AML-193 (cell line): Measurements from ENCODE around the gene TRPV5.

Experiments
- DNase-seq, 2 experiments: peaks; one replicate each; lab custom pipeline; 2025; lab: John Stamatoyannopoulos, UW

TRPV5 gene

GRCh38 chr7:142940966-142941535 is 7.5 kb upstream of the TRPV5 start:
- no peak for DNase-seq

- DNase-seq: peak; percentile 1 to 21
These were observed 5.8 kb upstream of the TRPV5 start, which contains the start of gene LLCFC1 for GRCh38 chr7:142939226-142939910. TSS of gene LLCFC1 (plus strand) at chr7:142939484. CDS start at chr7:142939622, 138 bp downstream.

DNA sequence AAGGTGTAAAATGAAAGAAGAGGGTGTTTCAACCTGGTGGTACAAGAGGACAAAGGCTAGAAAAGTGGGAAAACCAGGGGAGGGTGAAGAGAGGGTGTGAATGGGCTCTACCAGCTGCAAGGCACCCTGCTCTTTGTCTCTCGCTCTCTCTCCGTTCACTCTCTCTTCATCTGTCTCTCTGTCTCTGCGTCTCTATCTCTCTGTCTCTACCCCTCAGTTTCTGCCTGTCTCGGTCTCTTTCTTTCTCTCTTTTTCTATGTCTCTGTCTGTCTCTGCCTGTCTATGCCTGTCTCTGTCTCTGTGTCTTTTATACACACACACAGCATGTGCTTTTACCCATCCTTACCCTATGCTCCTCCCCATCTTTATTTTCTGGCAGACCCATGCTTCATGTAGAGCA is 5.1 kb upstream of the TRPV5 start:
- no peak for DNase-seq

- DNase-seq: no peak
These were observed 2.5 kb upstream of the TRPV5 start for GRCh38 chr7:142935941-142936565.

DNA sequence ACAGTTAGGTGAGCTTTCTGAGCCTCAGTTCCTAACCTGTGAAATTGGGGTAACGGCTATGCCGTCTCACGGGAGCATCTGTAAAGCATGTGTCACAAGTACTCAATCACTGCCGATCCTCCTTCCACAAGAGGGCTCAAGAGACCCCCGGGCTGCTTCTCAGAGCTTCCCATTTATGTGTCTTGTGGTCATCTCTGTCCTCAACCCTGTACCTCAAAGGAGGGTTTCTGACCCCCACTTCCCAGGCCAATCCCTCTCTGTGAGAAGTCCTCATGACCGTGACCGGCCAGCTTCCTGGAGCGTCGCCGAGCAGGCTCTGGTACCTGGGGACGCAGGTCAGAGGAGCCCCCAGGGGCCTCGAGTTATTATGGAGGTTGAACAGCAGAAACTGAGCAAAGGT is 510 bp upstream of the TRPV5 start:
- DNase-seq: no peak

GRCh38 chr7:142933092-142933475 is 462 bp downstream of the TRPV5 start:
- no peak for DNase-seq

DNA sequence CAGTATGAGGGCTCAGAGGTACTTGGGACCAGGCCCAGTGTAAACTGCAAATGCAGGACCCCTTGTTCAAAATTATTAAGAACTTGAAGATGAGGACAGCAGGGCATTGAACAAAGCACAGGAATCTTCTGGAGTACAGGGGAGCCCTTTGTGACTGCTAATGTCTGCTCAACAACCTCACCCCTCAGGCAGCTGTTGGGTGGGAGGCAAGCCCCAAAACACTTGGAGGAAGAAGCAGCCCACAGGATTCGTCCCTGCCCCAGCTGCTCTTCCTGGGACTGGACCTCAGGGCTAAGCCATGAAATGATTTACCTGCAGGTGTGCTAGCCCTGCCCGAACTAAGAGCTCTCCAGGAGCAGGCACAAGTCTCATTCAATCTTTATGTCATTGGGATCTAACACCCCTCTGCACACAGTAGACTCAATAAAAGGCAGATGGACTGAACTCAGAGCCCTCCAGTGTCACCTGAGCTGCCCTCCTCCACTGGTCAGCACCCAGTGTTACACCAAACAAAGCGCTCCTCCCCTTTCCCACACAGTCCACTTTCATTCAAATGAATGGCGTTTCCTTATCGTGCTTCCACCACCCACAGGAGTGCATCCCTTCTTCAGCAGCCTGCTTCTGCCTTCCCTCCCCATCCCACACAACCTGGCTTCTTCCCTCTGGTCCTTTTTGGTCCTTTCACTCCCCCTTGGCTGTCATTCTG is 1.0 kb downstream of the TRPV5 start:
- DNase-seq: no peak

GRCh38 chr7:142930126-142930730 is 3.3 kb downstream of the TRPV5 start:
- no peak for DNase-seq

- no peak for DNase-seq
These were observed 5.6 kb downstream of the TRPV5 start for GRCh38 chr7:142927949-142928348.

DNA sequence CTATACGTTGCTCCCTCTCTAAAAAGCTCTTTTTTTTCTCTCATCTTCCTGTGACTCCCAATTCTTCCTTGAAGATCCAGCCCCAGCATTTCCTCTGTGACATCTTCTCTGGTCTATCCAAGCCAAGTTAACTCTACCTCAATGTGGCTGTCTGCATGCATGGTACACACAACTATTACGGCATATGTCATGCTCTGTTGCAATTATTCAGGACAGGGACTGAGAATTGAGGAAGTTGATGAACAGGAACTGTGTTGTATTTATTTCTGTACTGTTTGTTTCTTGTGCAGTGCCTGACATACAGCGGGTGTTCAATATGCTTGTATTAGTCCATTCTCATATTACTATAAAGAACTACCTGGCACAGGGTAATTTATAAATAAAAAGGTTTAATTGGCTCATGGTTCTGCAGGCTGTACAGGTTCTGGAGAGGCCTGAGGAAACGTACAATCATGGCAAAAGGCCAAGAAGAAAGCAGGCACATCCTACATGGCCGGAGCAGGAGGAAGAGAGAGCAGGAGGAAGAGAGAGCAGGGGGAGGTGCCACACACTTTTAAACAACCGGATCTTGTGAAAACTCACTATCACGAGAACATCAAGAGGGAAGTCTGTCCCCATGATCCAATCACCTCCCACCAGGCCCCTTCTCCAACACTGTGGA is 6.3 kb downstream of the TRPV5 start:
- peak; percentile 81 to 90 for DNase-seq

DNA sequence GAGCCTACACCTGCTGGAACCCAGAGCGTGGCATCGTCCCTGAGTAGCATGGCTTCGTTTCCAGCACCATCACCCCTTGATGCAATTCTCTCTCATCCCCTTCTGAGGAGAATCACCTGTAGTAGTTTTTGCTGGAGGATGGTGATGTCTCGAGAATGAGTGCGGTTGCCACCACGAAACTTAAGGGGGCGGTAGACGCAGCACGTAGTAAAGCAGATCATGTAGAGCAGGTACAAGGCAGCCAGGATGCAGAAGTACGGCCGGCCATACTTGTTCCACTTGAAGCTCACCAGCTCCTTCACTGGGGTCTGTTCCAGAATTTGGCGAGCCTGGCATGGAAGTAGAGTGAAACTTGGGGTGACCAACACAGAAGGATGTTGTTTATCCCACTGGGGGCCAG is 8.1 kb downstream of the TRPV5 start:
- DNase-seq: no peak

GRCh38 chr7:142923391-142923790 is 10.2 kb downstream of the TRPV5 start:
- DNase-seq: no peak

DNA sequence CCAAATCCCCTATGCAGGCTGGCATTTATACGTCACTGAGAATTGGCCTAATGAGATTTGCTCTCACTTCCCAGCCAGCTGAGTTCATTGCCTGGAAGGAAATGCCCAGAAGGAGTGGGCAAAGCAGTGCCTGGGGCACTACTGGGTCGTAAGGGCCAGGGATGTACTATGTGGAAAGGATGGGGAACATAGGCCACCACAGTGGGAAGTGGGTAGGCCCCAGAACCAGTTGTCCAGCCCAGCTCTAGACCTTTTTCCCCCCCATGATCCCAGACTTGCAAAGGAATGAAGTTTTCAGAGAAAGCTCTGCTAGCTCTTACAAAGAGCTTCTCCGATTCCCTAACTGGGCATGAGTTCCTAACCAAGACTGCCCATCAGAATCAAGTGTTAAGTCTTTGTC is 13.9 kb downstream of the TRPV5 start:
- DNase-seq: no peak

DNA sequence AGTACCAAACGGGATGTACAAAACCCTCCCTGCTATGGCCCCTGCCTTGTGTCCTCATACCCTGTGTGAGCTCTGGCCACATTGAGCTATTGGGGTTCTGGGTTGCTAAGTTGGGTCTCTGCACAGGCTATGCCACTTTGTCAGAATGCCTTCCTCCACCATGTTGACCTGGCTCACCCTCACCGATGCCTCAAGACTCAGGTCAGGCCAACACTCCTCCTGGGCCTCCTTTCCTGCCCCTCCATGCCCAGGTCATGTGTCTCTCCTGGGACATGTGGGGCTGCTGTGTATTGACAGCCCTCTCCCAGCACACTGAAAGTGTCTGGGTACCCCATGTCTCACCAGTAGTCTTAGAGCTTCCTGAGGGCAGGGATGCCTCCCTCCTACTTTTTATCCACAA is 14.6 kb downstream of the TRPV5 start:
- DNase-seq: no peak

DNA sequence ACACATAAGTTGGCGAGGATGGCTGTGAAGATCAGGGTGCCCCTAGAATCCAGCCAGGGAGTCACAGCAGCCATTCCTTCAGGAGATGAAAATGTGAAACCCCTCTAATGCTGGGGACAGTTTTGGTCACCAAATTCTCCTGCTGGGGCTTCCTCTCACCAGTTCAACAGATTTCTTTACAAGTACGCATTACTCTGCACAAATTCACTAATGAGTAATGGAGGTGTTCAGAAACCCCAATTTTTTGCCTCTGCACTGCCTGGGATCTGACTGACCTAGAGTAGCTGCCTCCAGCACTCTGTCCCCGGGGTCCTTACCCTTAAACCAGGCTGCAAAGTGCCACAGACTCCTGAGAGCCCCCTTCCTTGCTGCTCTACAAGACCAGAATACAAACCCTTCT is 16.1 kb downstream of the TRPV5 start:
- no peak for DNase-seq

GRCh38 chr7:142916508-142916907 is 17.0 kb downstream of the TRPV5 start:
- no peak for DNase-seq

- no peak for DNase-seq
These were observed 18.2 kb downstream of the TRPV5 start for GRCh38 chr7:142915315-142915714.

GRCh38 chr7:142914121-142914520 is 19.4 kb downstream of the TRPV5 start:
- DNase-seq: no peak

DNA sequence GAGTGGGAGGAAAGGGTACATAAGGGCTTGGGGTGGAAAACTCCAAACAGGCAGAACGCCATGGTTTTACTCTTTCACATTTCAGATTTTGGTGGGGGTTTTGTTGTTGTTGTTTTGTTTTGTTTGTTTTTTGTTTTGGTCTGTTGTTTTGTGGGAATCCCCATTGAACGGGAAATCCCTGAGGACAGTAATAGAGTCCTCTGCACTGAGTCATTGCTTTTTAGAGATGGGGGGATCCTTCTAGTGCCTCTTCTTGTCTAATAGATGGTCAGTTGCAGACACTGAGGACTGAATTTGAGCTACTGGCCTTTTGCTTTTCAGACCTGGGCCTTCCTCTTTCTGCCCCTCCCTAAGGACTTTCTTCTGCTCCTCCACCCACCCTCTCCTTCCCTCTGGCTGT is 20.0 kb downstream of the TRPV5 start:
- no peak for DNase-seq

GRCh38 chr7:142913051-142913450 is 20.5 kb downstream of the TRPV5 start:
- DNase-seq: no peak

DNA sequence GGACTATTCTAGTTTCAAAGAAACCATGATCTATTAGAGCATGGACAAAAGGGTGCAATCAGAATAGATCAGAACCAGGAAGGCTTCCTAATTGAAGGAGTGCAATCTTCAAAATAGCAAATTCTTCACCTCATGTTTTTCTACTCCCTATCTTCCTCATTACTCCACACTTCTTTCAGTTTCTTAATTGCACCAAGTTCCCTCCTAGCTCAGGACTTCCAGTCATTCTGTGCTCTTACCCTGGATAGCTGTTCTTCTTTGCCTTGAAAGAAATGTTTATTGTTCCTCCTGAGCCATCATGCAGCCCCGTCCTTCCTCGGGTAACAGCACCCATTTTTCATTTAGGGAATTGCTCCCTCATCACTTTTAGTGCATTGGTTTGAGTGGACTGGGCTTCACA is 23.1 kb downstream of the TRPV5 start:
- DNase-seq: no peak

- no peak for DNase-seq
These were observed 23.5 kb downstream of the TRPV5 start for GRCh38 chr7:142910031-142910433.
